HG03378 (cell line): ENCODE results near the gene HSPG2.
"Not testable (repeated sequence)": the region's sequence is repeated elsewhere in the genome, so short reads cannot be mapped to it uniquely, and the experiment has no call there.

Source experiments
- ATAC-seq: cut with Tn5 transposase; IDR thresholded peaks from one replicate; pipeline ENCODE4 v1.9.1; 2021; ENCODE audit warnings: mild to moderate bottlenecking, moderate library complexity; ENCODE audit not compliant: unreplicated experiment

HSPG2 gene

DNA sequence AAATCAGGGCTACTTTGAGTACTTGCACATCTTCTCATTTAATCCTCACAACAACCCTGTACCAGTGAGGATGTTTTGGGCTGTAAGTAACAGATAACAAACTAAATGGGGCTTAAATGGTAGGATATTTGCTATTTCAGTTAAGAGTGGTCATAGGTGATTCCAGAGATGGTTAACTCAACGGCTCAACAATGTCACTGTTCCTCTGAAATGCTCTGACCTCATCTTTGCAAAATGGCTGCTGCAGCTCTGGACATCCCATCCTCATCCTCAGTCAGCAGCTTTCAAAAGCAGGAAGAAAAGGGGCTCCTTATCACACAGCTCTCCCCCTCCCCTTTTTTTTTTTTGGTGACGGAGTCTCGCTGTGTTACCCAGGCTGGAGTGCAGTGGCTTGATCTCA lies 123.6 kb downstream of the HSPG2 start:
- ATAC-seq = no peak

DNA sequence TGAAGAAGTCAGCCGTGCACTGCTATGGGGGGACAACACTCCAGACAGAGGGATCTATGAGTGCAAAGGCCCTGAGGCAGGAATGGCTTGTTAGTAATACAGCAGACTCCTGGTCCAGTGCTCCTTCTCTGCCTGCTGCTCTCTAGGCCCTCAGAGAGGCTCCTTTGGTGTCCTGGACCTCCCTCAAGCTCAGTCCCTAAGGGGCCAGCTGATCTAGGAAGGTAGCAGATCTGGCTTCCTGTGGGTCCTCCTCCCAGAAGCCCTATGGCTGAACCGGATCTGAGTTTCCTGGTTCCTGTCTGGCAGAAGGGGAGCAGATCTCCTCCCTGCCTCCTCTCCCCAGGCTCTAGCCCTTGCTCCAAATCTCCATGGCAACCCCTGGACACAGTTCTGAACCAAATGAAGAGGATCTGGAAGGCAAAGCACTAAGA lies 125.2 kb downstream of the HSPG2 start, which contains the start of gene LDLRAD2:
TSS of gene LDLRAD2 (plus strand) at position 391 of the 431 bp plus-strand sequence. CDS start 187 bp downstream, outside the sequence.
- ATAC-seq = no peak

DNA sequence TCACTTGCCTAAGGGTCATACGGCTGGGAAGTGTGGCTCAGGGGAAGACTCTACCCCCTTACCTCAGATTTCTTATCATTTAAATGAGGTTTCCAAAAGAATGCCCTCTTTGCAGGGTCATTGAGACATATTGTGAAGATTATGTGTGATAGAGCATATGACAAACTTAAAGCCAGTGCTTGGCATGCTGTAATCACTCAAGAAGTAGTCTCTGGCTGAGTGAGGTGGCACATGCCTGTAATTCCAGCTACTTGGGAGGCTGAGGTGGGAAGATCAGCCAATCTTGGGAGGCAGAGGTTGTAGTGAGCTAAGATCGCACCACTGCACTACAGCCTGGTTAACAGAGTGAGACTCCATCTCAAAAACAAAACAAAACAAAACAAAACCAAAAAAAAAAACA lies 132.6 kb downstream of the HSPG2 start:
- ATAC-seq = no peak

DNA sequence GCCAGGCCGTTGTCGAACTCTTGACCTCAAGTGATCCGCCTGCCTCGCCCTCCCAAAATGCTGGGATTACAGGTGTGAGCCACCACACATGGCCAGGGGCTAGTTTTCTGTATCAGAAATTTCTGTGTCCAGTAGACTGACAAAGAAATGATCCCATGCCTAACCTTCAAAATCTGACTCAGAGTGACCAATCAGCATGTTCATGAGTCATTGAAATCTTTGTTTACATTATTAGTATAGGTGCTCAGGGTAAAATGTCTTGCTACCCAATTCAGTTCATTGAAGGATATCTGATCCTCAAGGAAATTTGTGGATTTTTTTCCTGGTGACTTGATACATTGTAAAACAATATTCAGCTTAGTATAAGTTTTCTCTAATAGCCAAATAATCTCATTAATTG lies 136.0 kb downstream of the HSPG2 start:
- no peak for ATAC-seq

DNA sequence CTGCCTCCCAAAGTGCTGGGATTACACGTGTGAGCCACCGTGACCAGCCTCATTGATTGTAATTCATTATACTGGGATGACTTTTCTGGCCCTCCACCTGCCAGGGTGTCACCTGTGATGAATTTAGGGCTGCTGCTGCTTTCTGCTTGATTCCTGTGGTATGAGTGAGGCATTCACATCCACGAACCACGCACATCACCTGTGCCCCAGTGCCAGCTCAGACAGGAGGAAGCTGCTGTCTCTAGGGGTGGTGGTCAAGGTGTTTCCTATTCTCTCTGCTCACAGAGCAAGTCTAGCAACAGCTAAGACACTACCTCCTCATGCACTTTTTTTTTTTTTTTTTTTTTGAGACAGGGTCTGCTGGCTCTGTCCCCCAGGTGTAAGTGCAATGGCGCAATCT lies 137.4 kb downstream of the HSPG2 start:
- ATAC-seq = no peak

DNA sequence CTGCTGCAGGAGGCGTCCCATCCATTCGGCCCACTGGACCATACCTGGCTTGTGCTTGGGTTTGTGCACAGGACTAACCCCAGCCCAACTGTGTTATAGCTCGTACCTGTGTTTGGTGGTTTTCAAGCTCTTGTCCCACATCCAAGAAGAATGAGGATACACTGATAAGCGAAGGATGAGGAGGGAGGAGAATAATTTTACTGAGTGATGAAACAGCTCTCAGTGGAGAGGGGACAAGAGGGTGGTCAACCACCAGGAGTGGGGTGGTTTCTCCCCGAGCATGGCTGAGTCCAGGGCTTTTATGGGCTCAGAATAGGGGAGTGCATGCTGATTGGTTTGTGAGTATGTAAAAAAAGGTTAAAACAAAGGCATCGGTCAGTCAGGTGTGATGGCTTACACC lies 142.0 kb downstream of the HSPG2 start:
- no peak for ATAC-seq

DNA sequence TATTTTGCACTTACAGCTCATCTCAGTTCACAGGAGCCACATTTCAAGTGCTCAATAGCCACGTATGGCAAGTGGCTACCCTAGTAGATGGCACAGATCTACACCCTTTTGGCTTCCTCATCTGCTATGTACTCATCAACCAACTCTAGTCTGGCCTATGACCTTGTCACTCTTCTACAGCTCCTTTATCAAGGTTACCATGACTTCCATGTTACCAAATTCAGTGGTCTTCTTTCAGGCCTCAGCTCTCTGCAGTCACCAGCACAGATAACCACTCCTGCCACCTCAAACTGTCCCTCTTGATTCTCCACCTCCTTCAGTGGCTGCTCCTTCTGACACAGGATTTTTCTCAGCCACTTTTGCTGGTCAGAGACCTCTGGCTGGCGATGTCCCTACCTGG lies 142.5 kb downstream of the HSPG2 start:
- ATAC-seq = no peak

DNA sequence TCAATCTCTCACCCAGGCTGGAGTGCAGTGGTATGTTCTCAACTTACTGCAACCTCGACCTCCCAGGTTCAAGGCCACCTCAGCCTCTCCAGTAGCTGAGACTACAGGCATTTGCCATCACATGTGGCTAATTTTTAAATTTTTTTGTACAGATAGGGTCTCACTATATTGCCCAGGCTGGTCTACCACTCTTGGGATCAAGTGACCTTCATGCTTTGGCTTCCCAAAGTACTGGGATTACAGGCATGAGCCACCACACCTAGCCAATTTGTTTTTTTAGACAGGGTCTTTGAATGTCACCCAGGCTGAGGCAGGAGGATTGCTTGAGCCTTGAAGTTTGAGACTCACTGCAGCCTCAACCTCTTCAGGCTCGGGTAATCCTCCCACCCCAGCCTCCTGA lies 144.0 kb downstream of the HSPG2 start:
- no peak for ATAC-seq

DNA sequence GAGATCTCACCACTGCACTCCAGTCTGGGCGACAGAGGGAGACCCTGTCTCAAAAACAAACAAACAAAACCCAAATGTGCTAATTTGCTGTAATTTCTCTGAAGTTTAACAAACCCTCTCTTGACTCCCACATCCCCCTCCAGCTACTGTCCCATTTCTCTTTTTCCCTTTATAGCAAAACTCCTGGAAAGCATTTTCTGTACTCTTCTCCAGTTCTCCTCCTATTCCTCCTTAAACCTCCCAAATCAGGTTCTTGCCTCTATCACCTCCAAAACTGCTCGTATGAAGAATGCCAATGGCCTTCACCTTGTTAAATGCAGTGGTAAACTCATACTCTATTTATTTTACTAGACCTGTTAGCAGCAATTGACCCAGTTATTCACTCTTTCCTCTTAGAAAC lies 150.5 kb downstream of the HSPG2 start:
- ATAC-seq = no peak

DNA sequence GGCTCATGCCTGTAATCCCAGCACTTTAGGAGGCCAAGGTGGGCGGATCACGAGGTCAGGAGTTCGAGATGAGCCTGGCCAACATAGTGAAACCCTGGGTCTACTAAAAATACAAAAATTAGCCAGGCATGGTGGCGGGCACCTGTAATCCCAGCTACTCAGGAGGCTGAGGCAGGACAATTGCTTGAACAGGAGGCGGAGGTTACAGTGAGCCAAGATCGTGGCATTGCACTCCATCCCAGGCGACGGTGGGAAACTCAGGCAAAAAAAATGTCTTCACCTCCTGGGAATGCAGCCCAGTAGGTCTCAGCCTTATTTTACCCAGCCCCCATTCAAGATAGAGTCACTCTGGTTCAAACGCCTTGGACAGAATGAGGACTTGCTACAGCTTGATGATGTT lies 151.3 kb downstream of the HSPG2 start:
- ATAC-seq = not testable (repeated sequence)

DNA sequence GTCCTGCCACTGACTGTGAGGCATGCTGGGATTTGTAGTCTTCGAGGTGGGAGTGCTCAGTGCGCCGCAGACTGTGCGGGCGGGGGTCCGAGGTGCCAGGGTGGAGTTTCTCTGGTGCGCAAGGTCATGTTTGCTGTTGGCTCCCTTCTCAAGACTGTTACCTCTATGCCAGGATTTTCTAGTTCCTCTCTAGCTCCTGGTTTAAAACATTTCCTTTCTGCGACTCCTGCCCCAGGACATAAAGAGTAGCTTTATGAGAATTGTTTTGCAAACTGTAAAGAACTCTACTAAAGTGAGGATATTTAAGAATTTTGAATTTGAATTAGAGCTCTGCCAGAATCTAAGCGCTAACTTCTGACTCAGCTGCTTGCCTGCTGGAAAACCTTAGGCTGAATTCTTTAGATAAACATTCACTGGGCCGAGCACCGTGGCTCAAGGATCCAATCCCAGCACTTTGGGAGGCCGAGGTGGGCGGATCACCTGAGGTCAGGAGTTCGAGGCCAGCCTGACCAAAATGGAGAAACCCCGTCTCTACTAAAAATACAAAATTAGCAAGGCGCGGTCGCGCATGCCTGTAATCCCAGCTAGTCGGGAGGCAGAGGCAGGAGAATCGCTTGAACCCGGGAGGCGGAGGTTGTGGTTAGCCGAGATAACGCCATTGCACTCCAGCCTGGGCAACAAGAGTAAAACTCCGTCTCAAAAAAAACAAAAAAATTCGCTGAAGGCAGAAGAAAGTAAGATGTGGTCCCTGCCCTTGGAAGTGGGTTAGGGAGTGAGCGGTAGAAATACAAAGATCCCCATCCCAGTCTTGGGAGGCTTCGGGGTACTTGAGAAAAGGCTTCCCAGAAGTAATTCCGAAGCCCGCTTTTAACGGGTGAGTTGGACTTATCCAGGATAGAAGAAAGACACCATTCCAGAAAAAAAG lies 153.2 kb downstream of the HSPG2 start:
- ATAC-seq = no peak

DNA sequence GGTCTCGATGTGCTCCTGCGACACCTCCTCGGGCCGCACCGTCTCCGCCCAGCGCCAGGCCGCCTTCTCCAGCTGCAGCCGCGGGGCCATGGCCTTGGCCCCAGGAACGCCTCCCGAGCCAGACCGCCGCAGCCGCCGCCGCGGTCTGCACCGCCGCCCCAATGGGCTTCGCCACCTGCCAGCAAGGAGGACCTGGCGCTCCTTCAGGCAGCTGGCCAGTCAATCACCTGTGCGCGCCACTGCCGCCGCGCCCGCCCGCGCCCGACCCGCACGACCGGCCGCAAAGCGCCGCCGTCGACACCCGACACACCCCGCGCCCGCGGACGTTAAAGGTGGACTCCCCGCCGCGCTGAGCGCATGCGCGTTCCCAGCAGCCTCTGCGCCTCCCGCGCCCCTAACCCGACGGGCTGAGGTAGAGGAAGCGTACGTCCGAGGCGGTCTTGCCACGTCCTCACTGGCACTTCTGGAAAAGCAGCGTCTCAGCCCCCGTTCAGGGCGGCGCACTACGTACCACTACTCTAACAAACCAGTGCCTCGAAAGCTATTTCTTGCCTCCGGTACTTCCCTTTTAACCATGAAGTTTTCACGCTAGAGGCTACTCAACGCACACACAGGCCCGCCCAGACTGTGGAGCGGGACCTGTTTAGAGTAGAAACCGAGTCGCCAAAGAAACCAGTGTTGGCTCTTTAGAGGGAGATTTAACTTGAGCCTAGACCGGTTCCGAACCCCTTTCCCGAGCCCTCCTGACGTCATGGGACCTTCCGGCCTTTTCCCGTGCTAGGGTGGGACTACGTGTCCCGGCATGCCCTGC lies 154.0 kb downstream of the HSPG2 start, which contains the start of gene USP48:
TSS of gene USP48 (minus strand) at position 282 of the 811 bp plus-strand sequence. CDS start at position 90, 192 bp downstream.
- ATAC-seq = peak; percentile 49

DNA sequence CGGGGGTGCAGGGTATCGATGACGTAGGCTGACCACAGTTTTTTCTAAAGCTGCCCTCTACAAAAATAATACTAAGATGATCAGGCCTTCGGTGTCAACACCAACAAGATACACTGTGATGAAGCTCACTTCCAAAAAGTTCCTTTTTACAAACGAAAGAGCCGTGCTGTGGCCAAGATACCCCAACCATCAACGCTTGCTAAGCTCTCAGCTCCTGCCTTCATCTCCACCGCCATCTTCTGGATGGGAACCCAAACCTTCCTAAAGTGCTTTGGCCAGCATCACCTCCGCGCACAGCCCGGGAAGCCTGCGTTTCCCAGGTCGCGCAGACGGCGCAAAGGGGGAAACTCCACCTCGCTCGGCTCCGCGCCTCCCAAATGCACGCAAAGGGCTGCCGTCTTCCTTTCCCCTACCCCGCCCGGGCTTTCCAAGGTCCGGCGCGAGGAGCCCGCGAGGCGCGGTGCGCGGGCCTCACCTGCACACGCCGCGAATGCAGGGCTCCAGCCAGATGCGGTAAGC lies 154.7 kb downstream of the HSPG2 start:
- ATAC-seq = peak; percentile 28

DNA sequence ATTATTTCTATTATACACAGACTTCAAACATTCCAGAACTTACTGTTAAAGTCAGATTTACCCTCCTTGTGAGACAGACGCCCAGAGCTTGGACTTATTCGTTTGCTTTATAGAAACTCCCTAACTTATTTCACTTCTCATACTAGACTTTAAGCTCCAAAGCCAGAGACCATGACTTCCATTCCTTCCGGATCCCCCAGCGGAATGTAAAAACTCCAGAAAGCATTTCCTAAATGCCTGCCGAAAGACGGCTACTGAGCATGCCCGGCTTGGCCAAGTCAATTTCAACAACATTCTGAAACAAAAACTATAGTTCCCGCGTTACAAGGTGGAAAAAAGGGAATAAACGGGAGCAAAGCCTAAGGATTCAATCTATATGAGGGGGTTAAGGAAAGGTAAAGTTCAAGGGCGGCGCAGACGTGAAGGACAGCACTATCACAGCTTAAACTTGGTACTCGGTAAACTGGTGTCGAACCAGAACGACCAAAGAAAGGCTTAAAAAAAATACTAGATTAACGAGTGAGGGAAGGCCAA lies 155.2 kb downstream of the HSPG2 start:
- no peak for ATAC-seq

DNA sequence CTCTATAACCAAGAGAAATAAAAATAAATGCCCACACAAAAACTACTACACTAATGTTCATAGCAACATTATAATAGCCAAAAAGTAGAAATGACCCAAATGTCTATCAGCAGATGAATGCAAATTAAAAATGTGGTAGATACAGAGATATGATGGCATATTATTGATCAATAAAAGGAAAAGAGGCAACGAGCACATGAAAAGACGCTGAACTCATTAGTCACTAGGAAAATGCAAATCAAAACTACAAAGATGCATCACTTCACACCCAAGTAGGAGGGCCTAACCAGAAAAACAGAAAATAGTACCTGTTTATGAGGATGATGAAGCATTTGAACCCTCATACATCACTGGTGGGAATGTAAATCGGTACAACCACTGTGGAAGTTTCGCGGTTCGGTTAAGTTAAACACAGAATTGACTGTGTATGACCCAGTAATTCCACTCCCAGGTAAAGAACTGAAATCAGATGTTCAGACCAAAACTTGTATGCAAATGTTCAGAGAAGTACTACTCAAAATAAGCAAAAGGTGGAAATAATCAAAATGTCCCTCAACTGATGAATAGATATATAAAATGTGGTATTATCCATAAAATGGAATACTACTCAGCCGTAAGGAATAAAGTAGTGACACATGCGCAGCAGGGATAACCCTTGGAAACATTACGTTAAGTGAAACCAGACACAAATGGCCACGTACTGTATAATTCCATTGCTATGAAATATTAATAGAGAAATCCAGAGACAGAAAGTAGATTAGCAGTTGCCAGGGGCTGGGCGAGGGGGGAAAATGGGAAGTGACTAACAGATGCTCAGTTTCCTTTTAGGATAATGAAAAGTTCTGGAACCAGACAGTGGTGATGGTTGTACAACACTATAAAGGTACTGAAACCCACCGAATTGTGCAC lies 157.2 kb downstream of the HSPG2 start:
- peak; percentile 32 for ATAC-seq

DNA sequence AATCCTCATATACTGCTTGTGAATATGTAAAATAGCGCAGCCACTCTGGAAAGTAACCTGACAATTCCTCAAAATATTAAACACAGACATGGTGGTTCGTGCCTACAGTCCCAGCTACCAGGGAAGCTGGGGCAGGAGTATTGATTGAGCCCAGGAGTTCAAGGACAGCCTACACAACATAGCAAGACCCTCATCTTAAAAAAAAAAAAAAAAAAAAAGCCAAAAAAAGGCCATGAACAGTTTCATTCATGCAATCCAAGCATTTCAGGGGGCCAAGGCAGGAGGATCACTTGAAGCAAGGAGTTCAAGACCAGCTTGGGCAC lies 158.7 kb downstream of the HSPG2 start:
- no peak for ATAC-seq

DNA sequence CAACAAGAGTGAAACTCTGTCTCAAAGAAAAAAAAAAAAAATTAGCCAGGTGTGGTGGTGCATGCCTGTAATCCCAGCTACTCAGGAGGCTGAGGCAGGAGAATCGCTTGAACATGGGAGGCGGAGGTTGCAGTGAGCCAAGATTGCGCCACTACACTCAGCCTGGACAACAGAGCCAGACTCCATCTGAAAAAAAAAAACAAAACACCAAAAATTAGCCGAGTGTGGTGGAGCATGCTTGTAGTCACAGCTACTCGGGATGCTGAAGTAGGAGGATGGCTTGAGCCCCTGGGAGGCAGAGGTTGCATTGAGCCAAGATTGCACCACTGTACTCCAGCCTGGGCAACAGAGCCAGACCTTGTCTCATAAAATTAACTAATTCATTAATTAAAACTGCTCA lies 160.2 kb downstream of the HSPG2 start:
- ATAC-seq = not testable (repeated sequence)

DNA sequence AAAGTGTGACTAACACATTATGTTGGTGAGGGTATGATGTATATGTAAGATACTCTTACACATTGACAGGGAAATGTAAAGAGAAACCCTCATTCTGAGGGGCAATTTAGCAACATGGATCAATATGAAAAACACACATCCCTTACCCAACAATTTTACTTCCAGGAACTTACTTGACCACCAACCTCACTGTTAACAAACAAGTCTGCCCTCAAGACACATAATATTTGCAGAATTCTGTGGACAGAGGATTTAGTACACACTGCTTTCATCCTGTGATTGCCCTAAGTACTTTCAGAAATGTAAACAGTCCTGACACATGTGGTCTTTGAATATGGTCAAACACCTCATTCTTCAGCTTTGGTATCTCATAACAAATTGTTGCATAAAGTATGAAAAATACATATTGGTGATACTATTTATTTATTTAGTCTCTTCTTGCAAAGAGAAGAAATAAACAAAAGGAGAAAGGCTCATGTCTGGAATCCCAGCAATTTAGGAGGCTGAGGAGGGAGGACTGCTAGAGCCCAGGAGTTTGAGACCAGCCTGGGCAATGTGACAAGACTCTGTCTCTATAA lies 161.0 kb downstream of the HSPG2 start:
- no peak for ATAC-seq

DNA sequence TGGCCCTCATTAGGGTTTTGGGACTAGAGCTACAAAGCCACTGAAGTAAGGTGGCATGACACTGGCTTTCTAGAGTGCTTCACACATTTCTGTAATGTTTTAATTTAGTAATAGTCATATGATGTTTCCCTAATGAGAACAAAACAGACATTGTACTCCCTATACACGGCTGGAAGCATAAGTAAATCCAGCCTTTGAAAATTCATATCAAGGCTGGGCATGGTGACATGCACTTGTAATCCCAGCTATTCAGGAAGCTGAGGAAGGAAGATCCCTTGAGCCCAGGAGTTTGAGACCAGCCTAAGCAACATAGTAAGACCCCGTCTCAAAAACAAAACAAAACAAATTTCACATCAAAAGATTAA lies 161.6 kb downstream of the HSPG2 start:
- no peak for ATAC-seq
